GM19463 (cell line): ENCODE results near the gene ISG15.
"Not testable (repeated sequence)": the region's sequence is repeated elsewhere in the genome, so short reads cannot be mapped to it uniquely, and the experiment has no call there.

Experiments used
- ATAC-seq: cut with Tn5 transposase; IDR thresholded peaks from one replicate; pipeline ENCODE4 v1.9.1; 2021; ENCODE audit warnings: mild to moderate bottlenecking, moderate library complexity; ENCODE audit not compliant: unreplicated experiment

ISG15 gene

GRCh38 chr1:1043411-1043810 lies 30.1 kb downstream of the ISG15 start:
- ATAC-seq, result no peak

GRCh38 chr1:1043921-1044320 lies 30.6 kb downstream of the ISG15 start:
- ATAC-seq, result no peak

GRCh38 chr1:1044455-1045078 lies 31.3 kb downstream of the ISG15 start:
- no peak for ATAC-seq

GRCh38 chr1:1045129-1045528 lies 31.8 kb downstream of the ISG15 start:
- no peak for ATAC-seq

GRCh38 chr1:1046243-1046642 lies 32.9 kb downstream of the ISG15 start:
- no peak for ATAC-seq

GRCh38 chr1:1046767-1047166 lies 33.5 kb downstream of the ISG15 start:
- ATAC-seq, result no peak

- ATAC-seq, result no peak
Observed at GRCh38 chr1:1047407-1047806, 34.1 kb downstream of the ISG15 start.

- no peak for ATAC-seq
Observed at GRCh38 chr1:1047963-1048362, 34.7 kb downstream of the ISG15 start.

- no peak for ATAC-seq
Observed at GRCh38 chr1:1048765-1049164, 35.5 kb downstream of the ISG15 start.

GRCh38 chr1:1049318-1050165 lies 36.2 kb downstream of the ISG15 start:
- ATAC-seq, result no peak

GRCh38 chr1:1050577-1051052 lies 37.3 kb downstream of the ISG15 start:
- no peak for ATAC-seq

- ATAC-seq, result no peak
Observed at GRCh38 chr1:1051127-1051810, 38.0 kb downstream of the ISG15 start.

GRCh38 chr1:1052003-1052840 lies 38.9 kb downstream of the ISG15 start:
- ATAC-seq, result no peak

- no peak for ATAC-seq
Observed at GRCh38 chr1:1053022-1053421, 39.7 kb downstream of the ISG15 start.

GRCh38 chr1:1053682-1054081 lies 40.4 kb downstream of the ISG15 start:
- no peak for ATAC-seq

GRCh38 chr1:1054099-1054700 lies 40.9 kb downstream of the ISG15 start:
- no peak for ATAC-seq

- no peak for ATAC-seq
Observed at GRCh38 chr1:1054971-1055370, 41.7 kb downstream of the ISG15 start.

- ATAC-seq, result no peak
Observed at GRCh38 chr1:1055841-1056736, 42.8 kb downstream of the ISG15 start.

- not testable (repeated sequence) for ATAC-seq
Observed at GRCh38 chr1:1057769-1058087, 44.4 kb downstream of the ISG15 start.
